ENCODE data around the gene DCANP1.
A peak's percentile ranks its signal among the peaks of the same experiment; 100 is the strongest.

The DCANP1 gene

DNA sequence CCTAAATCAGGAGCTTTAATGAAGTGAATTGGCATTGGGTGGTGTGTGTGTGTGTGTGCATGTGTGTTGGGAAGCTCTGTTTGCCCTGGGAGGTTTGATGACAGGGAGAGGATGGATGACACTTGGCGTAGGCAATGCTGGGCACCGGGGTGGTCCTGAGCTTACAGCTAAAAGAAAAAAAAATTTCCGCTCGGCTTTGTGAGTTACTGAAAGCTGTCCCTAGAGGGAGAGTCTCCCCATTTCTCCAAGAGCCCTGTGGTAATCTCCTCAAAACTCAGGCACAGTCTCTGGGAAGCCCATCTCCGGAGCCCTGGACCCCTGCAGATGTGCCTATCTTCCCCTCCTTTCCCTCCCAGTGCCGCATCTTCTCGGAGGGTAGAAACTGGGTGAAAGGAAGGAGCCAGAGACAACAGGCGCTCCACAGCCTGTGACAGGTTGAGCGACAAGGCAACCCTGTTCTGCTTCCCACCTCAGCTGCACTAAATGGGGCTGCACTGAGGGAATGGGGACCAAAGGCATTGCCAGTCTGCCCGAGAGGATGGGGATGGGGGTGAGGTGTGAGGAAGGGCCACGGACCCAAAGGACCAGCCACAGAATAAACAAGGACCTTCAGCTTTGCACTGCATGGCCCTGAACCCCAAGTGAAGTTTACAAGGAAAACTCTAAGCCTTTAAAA lies 40.8 kb upstream of the DCANP1 start:
- no peaks in the 10 kb centered on the region for H3K9me3 ChIP-seq (replicated peaks; ENCODE audit: low read length)
- H3K4me1 ChIP-seq (ENCODE audit: control insufficient read depth, insufficient read depth, low read length), result peaks cover 25% of the 10 kb centered on the region
- H3K4me3 ChIP-seq (ENCODE audit: low read length), result no peak overlapping the region
- H3K36me3 ChIP-seq (ENCODE audit: insufficient read depth, low read length), result no peaks in the 10 kb centered on the region
- H3K4me2 ChIP-seq (ENCODE audit: low read length), result peak overlapping the region; percentile 93
- peaks cover 71% of the 10 kb centered on the region for H3K27me3 ChIP-seq (ENCODE audit: control insufficient read depth, insufficient read depth, low read length)
- no peak overlapping the region for H3K9ac ChIP-seq (ENCODE audit: low read depth, low read length)

DNA sequence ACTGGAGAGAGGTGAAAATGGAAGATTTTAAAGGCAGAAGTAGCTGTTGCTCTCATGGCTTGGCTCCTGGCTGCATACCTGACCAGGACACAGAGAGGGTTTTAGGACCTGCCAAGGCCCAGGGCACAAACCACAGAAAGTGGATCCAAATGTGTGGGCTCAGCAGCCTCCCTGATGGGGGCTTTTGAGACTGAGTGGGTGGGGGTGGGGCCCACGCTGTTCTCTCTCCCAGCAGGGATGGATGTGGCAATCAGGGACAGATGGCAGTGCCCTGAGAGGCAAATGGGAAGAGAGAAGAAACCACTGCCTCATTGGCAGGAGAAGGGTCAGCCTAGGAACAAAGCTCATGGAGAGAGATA lies 39.9 kb upstream of the DCANP1 start:
- Histone ChIP-seq H3K4me2 (ENCODE audit: low read length) (no peak overlapping the region), H3K9ac (ENCODE audit: low read depth, low read length) (no peak overlapping the region), H3K27me3 (ENCODE audit: control insufficient read depth, insufficient read depth, low read length) (peaks cover 71% of the 10 kb centered on the region), H3K36me3 (ENCODE audit: insufficient read depth, low read length) (no peaks in the 10 kb centered on the region), H3K4me1 (ENCODE audit: control insufficient read depth, insufficient read depth, low read length) (peaks cover 23% of the 10 kb centered on the region), H3K4me3 (ENCODE audit: low read length) (no peak overlapping the region), H3K9me3 (replicated peaks; ENCODE audit: low read length) (no peaks in the 10 kb centered on the region)

DNA sequence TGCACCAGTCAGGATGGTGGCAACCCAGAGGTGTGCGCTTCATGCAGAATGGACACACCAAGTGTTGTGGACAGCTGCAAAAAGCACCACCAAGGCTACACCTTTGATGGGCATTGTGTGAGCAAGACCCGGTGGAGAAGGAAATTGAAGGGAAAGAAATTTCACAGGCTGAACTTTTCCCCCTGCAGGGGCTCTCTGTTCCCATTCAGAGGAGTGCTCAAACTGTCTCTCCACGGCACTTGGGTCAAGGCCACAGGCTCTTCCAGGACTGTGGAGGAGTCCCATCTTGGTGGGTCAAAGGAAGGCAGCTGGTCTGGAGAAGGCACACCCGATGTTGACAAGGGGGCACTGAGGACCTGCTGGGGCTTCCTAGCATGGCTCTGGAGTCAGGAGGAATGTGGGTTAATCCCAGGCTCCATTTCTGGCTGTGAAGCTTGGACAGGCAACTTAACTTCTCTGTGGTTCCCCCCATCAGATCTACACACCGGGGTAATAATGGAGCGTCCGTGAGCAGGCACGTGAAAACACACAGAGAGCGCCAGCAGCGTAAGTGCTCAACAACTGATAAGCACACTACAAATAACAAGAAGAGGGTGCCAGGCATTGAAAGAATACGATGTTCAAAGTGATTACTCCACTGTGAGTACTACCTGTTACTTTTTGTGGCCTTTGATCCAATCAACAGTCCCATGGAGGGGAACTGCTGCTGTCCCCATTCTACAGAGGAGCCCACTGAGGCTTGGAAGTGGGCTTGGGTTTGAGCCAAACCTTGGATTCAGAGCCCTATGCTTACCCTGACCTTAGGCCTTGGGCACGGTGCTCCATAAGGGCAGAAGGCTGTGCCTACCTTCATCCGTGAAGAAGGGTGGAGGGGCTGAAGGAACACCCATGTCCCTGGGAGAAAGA lies 39.2 kb upstream of the DCANP1 start:
- Histone ChIP-seq H3K4me3 (ENCODE audit: low read length) (no peak overlapping the region), H3K9me3 (replicated peaks; ENCODE audit: low read length) (no peaks in the 10 kb centered on the region), H3K4me2 (ENCODE audit: low read length) (no peak overlapping the region), H3K9ac (ENCODE audit: low read depth, low read length) (no peak overlapping the region), H3K36me3 (ENCODE audit: insufficient read depth, low read length) (no peaks in the 10 kb centered on the region), H3K4me1 (ENCODE audit: control insufficient read depth, insufficient read depth, low read length) (peaks cover 23% of the 10 kb centered on the region), H3K27me3 (ENCODE audit: control insufficient read depth, insufficient read depth, low read length) (peaks cover 71% of the 10 kb centered on the region)

DNA sequence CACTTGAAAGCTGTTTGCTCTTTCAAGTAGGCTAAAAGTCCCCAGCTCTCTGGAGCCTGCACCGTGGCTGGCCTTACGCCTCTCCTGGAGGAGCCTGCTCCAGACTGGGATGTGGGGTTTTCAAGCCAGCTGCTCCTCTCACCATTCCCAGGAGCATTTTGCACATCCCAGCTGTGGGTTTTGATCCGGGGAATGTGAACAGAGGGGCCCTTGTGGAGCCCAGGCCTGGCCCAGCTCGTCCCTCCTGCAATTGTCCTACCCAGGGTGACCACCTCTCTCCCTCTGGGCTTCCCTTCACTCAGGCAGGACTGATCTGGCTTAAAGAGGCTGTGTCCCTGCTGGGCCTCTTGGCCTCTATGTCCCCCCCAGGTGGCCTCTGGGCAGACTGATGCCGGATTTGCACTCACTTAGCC lies 37.5 kb upstream of the DCANP1 start:
- Histone ChIP-seq H3K9me3 (replicated peaks; ENCODE audit: low read length) (no peaks in the 10 kb centered on the region), H3K4me1 (ENCODE audit: control insufficient read depth, insufficient read depth, low read length) (peaks cover 17% of the 10 kb centered on the region), H3K4me3 (ENCODE audit: low read length) (no peak overlapping the region), H3K36me3 (ENCODE audit: insufficient read depth, low read length) (no peaks in the 10 kb centered on the region), H3K27me3 (ENCODE audit: control insufficient read depth, insufficient read depth, low read length) (peaks cover 62% of the 10 kb centered on the region), H3K9ac (ENCODE audit: low read depth, low read length) (no peak overlapping the region), H3K4me2 (ENCODE audit: low read length) (no peak overlapping the region)

DNA sequence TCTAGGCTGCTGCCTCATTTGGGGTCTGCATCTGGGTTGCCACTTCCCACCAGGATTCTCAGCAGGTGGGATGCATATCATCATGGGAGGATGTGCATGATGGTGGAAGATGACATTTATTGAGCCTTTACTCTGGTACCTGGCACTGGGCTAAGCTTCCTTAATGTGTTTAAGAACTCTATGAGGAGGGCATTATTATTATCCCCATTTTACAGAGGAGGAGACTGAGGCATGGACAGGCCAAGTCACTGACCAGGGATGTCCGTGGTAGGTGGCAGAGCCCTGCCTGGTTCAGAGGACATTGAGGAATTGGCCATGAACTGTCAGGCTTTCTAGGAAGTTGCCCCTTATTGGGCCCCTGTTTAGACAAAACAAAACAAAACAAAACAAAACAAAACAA lies 36.1 kb upstream of the DCANP1 start:
- H3K4me2 ChIP-seq (ENCODE audit: low read length), result no peak overlapping the region
- H3K4me1 ChIP-seq (ENCODE audit: control insufficient read depth, insufficient read depth, low read length), result peaks cover 3% of the 10 kb centered on the region
- no peak overlapping the region for H3K9ac ChIP-seq (ENCODE audit: low read depth, low read length)
- no peaks in the 10 kb centered on the region for H3K36me3 ChIP-seq (ENCODE audit: insufficient read depth, low read length)
- peaks cover 63% of the 10 kb centered on the region for H3K27me3 ChIP-seq (ENCODE audit: control insufficient read depth, insufficient read depth, low read length)
- no peak overlapping the region for H3K4me3 ChIP-seq (ENCODE audit: low read length)
- no peaks in the 10 kb centered on the region for H3K9me3 ChIP-seq (replicated peaks; ENCODE audit: low read length)

DNA sequence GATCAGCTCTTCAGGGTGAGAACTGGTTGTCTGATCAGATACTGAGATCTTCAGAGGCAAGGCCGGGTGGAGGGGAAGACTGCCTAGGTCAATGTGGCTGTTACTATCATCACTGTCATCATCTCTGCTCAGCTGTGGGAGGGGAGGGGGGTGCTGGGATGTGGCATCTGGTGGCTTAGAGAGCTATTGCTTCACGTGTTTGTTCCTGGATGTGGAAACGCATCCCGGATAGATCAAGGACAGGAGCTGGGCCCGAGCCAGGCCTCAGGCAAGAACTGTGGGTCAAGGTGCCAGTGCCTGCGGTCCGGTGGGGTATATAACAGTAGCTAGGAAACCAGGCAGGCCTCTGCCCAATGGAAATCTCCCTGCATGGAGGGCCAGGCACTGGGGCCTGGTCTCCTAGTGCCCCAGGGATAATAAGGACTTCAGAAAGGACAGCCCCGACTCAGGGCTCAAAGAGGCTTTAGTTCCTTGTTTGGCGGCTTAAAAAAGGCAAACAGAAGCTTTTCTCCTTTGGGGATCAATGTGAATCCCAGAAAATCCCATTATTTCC lies 35.3 kb upstream of the DCANP1 start:
- H3K4me2 ChIP-seq (ENCODE audit: low read length), result no peak overlapping the region
- H3K27me3 ChIP-seq (ENCODE audit: control insufficient read depth, insufficient read depth, low read length), result peaks cover 63% of the 10 kb centered on the region
- no peaks in the 10 kb centered on the region for H3K9me3 ChIP-seq (replicated peaks; ENCODE audit: low read length)
- H3K4me3 ChIP-seq (ENCODE audit: low read length), result no peak overlapping the region
- H3K9ac ChIP-seq (ENCODE audit: low read depth, low read length), result no peak overlapping the region
- H3K4me1 ChIP-seq (ENCODE audit: control insufficient read depth, insufficient read depth, low read length), result no peaks in the 10 kb centered on the region
- H3K36me3 ChIP-seq (ENCODE audit: insufficient read depth, low read length), result no peaks in the 10 kb centered on the region

DNA sequence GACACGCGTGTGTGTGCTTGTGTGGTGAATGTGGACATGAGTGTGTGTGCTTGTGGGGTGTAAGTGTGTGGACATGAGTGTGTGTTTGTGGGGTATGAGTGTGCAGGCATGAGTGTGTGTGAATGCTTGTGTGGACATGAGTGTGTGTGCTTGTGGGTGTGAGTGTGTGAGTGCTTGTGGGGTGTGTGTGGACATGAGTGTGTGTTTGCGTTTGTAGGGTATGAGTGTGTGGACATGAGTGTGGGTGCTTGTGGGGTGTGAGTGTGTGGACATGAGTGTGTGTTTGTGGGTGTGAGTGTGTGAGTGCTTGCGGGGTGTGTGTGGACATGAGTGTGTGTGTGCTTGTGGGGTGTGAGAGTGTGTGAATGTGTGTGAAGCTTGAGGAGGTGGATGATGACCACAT lies 34.8 kb upstream of the DCANP1 start:
- Histone ChIP-seq H3K4me2 (ENCODE audit: low read length) (no peak overlapping the region), H3K4me1 (ENCODE audit: control insufficient read depth, insufficient read depth, low read length) (no peaks in the 10 kb centered on the region), H3K36me3 (ENCODE audit: insufficient read depth, low read length) (no peaks in the 10 kb centered on the region), H3K9ac (ENCODE audit: low read depth, low read length) (no peak overlapping the region), H3K4me3 (ENCODE audit: low read length) (no peak overlapping the region), H3K9me3 (replicated peaks; ENCODE audit: low read length) (no peaks in the 10 kb centered on the region), H3K27me3 (ENCODE audit: control insufficient read depth, insufficient read depth, low read length) (peaks cover 59% of the 10 kb centered on the region)

DNA sequence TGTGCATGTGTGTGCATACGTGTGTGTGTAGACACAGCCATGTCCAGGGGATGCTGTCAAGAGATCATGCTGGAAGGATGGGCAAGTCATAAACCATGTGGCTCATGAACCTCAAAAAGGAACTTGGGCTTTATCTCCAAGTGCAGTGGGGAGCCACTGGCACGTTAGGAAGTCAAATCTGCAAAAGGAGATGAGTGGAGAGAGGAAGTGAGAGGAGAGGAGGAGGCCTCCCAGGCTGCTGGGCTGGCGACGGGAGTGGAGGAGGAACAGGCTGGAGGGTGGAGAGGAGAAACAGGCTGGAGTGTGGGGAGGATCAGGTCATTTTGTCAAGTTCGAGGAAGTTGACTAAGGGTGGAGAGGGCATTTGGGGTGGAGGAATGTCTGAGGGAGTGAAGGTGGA lies 34.2 kb upstream of the DCANP1 start:
- H3K27me3 ChIP-seq (ENCODE audit: control insufficient read depth, insufficient read depth, low read length), result peaks cover 61% of the 10 kb centered on the region
- no peak overlapping the region for H3K4me3 ChIP-seq (ENCODE audit: low read length)
- H3K9ac ChIP-seq (ENCODE audit: low read depth, low read length), result no peak overlapping the region
- no peaks in the 10 kb centered on the region for H3K9me3 ChIP-seq (replicated peaks; ENCODE audit: low read length)
- no peak overlapping the region for H3K4me2 ChIP-seq (ENCODE audit: low read length)
- H3K4me1 ChIP-seq (ENCODE audit: control insufficient read depth, insufficient read depth, low read length), result no peaks in the 10 kb centered on the region
- H3K36me3 ChIP-seq (ENCODE audit: insufficient read depth, low read length), result no peaks in the 10 kb centered on the region

DNA sequence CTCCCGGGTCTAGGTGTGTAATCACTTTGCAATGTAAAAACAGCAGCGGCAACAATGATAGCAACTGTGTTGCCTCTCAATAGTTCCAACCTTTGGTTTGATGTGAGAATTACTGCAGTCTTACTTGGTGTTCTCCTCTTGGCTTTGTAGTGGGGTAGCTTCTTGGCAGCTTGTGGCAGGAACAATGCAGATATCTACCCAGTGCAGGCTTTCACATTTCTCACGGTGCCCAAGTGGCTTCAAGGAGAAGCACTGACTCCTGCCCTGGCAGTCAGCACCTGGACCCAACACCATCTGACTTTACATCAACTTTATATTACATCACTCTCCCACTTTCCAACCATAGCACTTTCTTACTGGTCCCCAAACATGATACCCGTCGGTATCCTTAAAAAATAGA lies 33.4 kb upstream of the DCANP1 start:
- no peaks in the 10 kb centered on the region for H3K9me3 ChIP-seq (replicated peaks; ENCODE audit: low read length)
- H3K4me3 ChIP-seq (ENCODE audit: low read length), result no peak overlapping the region
- no peaks in the 10 kb centered on the region for H3K4me1 ChIP-seq (ENCODE audit: control insufficient read depth, insufficient read depth, low read length)
- peaks cover 59% of the 10 kb centered on the region for H3K27me3 ChIP-seq (ENCODE audit: control insufficient read depth, insufficient read depth, low read length)
- no peak overlapping the region for H3K4me2 ChIP-seq (ENCODE audit: low read length)
- H3K9ac ChIP-seq (ENCODE audit: low read depth, low read length), result no peak overlapping the region
- no peaks in the 10 kb centered on the region for H3K36me3 ChIP-seq (ENCODE audit: insufficient read depth, low read length)

DNA sequence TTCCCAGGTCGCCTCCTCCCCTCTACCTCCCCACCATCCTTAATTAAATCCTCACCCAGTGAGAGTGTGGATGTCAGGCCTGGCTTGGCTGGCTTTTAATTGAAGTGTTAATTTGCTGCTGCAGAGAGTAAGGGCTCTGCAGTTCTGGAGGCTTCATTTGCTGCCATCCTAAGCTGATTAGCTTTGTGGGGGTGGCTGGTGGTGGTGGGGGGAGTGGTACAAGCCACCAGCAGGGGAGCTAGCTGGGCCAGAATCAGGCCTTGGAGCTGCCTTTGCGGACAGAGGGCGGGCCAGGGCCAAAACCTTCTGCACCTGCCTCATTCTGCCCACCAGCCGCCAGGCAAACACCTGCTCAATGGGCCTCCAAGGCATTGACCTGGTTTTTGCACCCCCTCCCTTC lies 31.8 kb upstream of the DCANP1 start:
- Histone ChIP-seq H3K27me3 (ENCODE audit: control insufficient read depth, insufficient read depth, low read length) (peaks cover 59% of the 10 kb centered on the region), H3K4me3 (ENCODE audit: low read length) (no peak overlapping the region), H3K4me1 (ENCODE audit: control insufficient read depth, insufficient read depth, low read length) (no peaks in the 10 kb centered on the region), H3K9ac (ENCODE audit: low read depth, low read length) (no peak overlapping the region), H3K4me2 (ENCODE audit: low read length) (no peak overlapping the region), H3K9me3 (replicated peaks; ENCODE audit: low read length) (no peaks in the 10 kb centered on the region), H3K36me3 (ENCODE audit: insufficient read depth, low read length) (no peaks in the 10 kb centered on the region)

DNA sequence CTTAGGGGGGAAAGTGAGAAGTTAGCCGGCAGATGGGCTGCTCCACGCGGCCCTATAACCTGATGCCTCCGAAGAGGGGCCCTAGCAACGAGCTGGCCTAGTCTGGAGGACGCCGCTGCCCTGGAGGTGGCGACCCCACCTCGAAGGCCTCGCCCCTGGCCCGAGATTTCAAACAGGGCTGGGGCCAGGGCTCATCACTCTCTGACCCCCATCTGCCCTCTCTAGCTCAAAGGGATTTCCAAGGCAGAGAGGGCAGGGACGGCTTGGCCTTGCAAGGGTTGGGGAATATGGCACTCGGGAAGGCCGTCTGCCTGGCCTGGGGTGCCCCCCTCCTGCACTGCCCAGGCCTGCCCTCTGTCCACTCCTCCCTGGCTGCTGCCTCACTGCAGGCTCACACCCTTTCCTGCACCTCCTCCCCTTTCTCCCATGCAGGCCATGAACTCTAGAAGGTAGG lies 30.5 kb upstream of the DCANP1 start:
- no peaks in the 10 kb centered on the region for H3K36me3 ChIP-seq (ENCODE audit: insufficient read depth, low read length)
- H3K4me1 ChIP-seq (ENCODE audit: control insufficient read depth, insufficient read depth, low read length), result no peaks in the 10 kb centered on the region
- no peaks in the 10 kb centered on the region for H3K9me3 ChIP-seq (replicated peaks; ENCODE audit: low read length)
- H3K4me2 ChIP-seq (ENCODE audit: low read length), result no peak overlapping the region
- H3K4me3 ChIP-seq (ENCODE audit: low read length), result no peak overlapping the region
- no peak overlapping the region for H3K9ac ChIP-seq (ENCODE audit: low read depth, low read length)
- peaks cover 65% of the 10 kb centered on the region for H3K27me3 ChIP-seq (ENCODE audit: control insufficient read depth, insufficient read depth, low read length)

Data from skeletal muscle satellite cell (primary cell).